HepG2 (cell line): Measurements from ENCODE around the gene CENPW. TPM values are rescaled to one million over a fixed set of nuclear protein-coding genes. Genes with fewer than 3 reads are reported as not detected.

Source experiments
- ADNP ChIP-seq: sonication (generic); formaldehyde crosslinking; IDR thresholded peaks from 2 replicates; pipeline ENCODE4 v1.4.0; 2020; ENCODE audit warnings: missing genetic modification reagents
- HNRNPK ChIP-seq: fragments of 200-400 bp; formaldehyde crosslinking; IDR thresholded peaks from 2 replicates; pipeline ENCODE4 v1.6.1; 2018; ENCODE audit warnings: low read length, low read depth, moderate library complexity, mild to moderate bottlenecking; ENCODE audit not compliant: poor library complexity, severe bottlenecking
- HNRNPLL ChIP-seq: fragments of 200-400 bp; formaldehyde crosslinking; IDR thresholded peaks from 2 replicates; pipeline ENCODE4 v1.6.1; 2017; ENCODE audit warnings: mild to moderate bottlenecking, low read depth, low read length; ENCODE audit not compliant: poor library complexity, severe bottlenecking
- NPAS2 ChIP-seq: sonication (generic); formaldehyde crosslinking; IDR thresholded peaks from 2 replicates; pipeline ENCODE4 v1.8.0; 2022; ENCODE audit warnings: mild to moderate bottlenecking, missing genetic modification reagents, borderline replicate concordance
- REL ChIP-seq: sonication (generic); formaldehyde crosslinking; conservative IDR thresholded peaks from 2 replicates; pipeline ENCODE4 v1.8.0; 2022; ENCODE audit warnings: mild to moderate bottlenecking, missing genetic modification reagents, moderate library complexity
- ZNF124 ChIP-seq: sonication (generic); formaldehyde crosslinking; IDR thresholded peaks from 2 replicates; pipeline ENCODE4 v1.4.0; 2020; ENCODE audit warnings: missing genetic modification reagents
- ZNF232 ChIP-seq: sonication (generic); formaldehyde crosslinking; IDR thresholded peaks from 2 replicates; pipeline ENCODE4 v1.4.0; 2020; ENCODE audit warnings: missing genetic modification reagents, borderline replicate concordance
- polyA plus RNA-seq, 8 experiments: library from polyadenylated mRNA; depleted of rRNA in 3 of 8; stranded (reverse) in 7 of 8; unstranded in 1 of 8; fragments of >200 nt; fragmentation: Illumina TruSeq in 4 of 8; extraction: Trizol in 4 of 8; gene quantifications; 2 replicates each; pipeline versions ENCODE4 v1.2.1 to v1.2.3, GENCODE V29; 2011 to 2016; ENCODE audit warnings: low read depth in 4 of 8, missing spikeins in 1 of 8, mixed read lengths in 1 of 8; ENCODE audit not compliant: insufficient read depth in 1 of 8
- total RNA-seq, 5 experiments: library from RNA; depleted of rRNA; stranded (reverse); fragments of >200 nt; fragmentation: Illumina TruSeq; extraction: Trizol; gene quantifications; 2 replicates each; pipeline ENCODE4 v1.2.3, GENCODE V29; 2016; ENCODE audit warnings: low read depth in 1 of 5
- TF ChIP-seq, protein P1 (sequence below): sonication (generic); formaldehyde crosslinking; IDR thresholded peaks from 2 replicates; pipeline ENCODE4 v1.4.0; 2020; ENCODE audit warnings: missing genetic modification reagents, borderline replicate concordance
- TF ChIP-seq, protein P2 (sequence below): sonication (generic); formaldehyde crosslinking; IDR thresholded peaks from 2 replicates; pipeline ENCODE4 v1.5.1; 2020; ENCODE audit warnings: mild to moderate bottlenecking, missing genetic modification reagents
- TF ChIP-seq, protein P3 (sequence below): fragments of 450-650 bp; IDR thresholded peaks from 2 replicates; pipeline ENCODE4 v1.6.1; 2016
- TF ChIP-seq, protein P4 (sequence below): IDR thresholded peaks from 2 replicates; pipeline ENCODE4 v1.6.1; 2016
- TF ChIP-seq, protein P5 (sequence below): sonication (generic); formaldehyde crosslinking; IDR thresholded peaks from 2 replicates; pipeline ENCODE4 v1.5.0; 2020; ENCODE audit warnings: mild to moderate bottlenecking, missing genetic modification reagents, moderate library complexity
- TF ChIP-seq, protein P6 (sequence below): IDR thresholded peaks from 2 replicates; pipeline ENCODE4 v1.6.1; 2012; ENCODE audit warnings: low read depth, low read length, improper control_type of control experiment

Gene CENPW
- total and polyA plus RNA-seq, 2 of the 13 experiments (the other 11 are each of a cell fraction or from before 2014, with no cell fraction given) = 8.6 to 94.7 TPM

DNA sequence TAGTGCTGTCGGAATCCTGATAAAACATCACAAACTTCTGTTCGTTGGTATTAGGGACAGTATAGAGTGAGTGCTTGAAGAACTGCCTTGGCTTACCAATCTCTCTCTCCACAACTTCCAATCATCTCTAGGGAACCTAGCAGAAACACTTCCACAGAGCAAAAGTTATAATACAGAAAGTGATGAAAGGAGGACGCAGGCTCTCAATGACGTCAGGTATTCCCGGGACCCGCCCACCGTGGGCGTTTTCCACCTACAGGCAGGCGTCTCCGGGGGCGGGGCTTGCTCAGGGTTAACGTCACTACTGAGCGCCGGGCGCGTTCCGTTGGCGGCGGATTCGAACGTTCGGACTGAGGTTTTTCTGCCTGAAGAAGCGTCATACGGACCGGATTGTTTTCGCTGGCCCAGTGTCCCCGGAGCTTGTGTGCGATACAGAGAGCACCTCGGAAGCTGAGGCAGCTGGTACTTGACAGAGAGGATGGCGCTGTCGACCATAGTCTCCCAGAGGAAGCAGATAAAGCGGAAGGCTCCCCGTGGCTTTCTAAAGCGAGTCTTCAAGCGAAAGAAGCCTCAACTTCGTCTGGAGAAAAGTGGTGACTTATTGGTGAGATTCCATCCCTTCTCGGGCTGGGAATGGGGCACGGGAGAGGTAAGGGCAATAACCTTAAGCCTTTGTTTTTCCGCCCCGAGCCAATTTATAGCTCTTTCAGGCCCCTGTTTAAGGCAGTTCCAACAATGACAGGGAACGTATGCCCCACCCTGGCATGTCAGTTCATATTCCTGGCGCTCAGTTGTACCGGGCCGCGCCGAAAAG lies at the start of gene CENPW (continued):
- TF ChIP-seq, protein P1, sequence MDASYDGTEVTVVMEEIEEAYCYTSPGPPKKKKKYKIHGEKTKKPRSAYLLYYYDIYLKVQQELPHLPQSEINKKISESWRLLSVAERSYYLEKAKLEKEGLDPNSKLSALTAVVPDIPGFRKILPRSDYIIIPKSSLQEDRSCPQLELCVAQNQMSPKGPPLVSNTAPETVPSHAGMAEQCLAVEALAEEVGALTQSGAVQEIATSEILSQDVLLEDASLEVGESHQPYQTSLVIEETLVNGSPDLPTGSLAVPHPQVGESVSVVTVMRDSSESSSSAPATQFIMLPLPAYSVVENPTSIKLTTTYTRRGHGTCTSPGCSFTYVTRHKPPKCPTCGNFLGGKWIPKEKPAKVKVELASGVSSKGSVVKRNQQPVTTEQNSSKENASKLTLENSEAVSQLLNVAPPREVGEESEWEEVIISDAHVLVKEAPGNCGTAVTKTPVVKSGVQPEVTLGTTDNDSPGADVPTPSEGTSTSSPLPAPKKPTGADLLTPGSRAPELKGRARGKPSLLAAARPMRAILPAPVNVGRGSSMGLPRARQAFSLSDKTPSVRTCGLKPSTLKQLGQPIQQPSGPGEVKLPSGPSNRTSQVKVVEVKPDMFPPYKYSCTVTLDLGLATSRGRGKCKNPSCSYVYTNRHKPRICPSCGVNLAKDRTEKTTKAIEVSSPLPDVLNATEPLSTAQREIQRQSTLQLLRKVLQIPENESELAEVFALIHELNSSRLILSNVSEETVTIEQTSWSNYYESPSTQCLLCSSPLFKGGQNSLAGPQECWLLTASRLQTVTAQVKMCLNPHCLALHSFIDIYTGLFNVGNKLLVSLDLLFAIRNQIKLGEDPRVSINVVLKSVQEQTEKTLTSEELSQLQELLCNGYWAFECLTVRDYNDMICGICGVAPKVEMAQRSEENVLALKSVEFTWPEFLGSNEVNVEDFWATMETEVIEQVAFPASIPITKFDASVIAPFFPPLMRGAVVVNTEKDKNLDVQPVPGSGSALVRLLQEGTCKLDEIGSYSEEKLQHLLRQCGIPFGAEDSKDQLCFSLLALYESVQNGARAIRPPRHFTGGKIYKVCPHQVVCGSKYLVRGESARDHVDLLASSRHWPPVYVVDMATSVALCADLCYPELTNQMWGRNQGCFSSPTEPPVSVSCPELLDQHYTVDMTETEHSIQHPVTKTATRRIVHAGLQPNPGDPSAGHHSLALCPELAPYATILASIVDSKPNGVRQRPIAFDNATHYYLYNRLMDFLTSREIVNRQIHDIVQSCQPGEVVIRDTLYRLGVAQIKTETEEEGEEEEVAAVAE = no peak
- no peak for TF ChIP-seq NPAS2 (CRISPR knock-in tag)
- no peak for TF ChIP-seq ADNP (CRISPR knock-in tag)
- TF ChIP-seq, protein P2, sequence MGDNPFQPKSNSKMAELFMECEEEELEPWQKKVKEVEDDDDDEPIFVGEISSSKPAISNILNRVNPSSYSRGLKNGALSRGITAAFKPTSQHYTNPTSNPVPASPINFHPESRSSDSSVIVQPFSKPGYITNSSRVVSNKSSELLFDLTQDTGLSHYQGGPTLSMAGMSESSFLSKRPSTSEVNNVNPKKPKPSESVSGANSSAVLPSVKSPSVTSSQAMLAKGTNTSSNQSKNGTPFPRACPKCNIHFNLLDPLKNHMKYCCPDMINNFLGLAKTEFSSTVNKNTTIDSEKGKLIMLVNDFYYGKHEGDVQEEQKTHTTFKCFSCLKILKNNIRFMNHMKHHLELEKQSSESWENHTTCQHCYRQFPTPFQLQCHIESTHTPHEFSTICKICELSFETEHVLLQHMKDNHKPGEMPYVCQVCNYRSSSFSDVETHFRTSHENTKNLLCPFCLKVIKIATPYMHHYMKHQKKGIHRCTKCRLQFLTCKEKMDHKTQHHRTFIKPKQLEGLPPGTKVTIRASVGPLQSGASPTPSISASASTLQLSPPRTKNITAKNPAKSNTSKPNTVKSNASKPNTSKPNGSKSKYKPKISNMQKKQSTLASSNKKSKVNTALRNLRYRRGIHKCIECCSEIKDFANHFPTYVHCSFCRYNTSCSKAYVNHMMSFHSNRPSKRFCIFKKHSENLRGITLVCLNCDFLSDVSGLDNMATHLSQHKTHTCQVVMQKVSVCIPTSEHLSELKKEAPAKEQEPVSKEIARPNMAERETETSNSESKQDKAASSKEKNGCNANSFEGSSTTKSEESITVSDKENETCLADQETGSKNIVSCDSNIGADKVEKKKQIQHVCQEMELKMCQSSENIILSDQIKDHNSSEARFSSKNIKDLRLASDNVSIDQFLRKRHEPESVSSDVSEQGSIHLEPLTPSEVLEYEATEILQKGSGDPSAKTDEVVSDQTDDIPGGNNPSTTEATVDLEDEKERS (CRISPR knock-in tag) = no peak
- TF ChIP-seq, protein P3, sequence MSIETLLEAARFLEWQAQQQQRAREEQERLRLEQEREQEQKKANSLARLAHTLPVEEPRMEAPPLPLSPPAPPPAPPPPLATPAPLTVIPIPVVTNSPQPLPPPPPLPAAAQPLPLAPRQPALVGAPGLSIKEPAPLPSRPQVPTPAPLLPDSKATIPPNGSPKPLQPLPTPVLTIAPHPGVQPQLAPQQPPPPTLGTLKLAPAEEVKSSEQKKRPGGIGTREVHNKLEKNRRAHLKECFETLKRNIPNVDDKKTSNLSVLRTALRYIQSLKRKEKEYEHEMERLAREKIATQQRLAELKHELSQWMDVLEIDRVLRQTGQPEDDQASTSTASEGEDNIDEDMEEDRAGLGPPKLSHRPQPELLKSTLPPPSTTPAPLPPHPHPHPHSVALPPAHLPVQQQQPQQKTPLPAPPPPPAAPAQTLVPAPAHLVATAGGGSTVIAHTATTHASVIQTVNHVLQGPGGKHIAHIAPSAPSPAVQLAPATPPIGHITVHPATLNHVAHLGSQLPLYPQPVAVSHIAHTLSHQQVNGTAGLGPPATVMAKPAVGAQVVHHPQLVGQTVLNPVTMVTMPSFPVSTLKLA = peak; percentile 52
- TF ChIP-seq REL (CRISPR knock-in tag) = no peak
- TF ChIP-seq ZNF124 = no peak; the same call in 1 of the 2 replicates
- TF ChIP-seq, protein P4, sequence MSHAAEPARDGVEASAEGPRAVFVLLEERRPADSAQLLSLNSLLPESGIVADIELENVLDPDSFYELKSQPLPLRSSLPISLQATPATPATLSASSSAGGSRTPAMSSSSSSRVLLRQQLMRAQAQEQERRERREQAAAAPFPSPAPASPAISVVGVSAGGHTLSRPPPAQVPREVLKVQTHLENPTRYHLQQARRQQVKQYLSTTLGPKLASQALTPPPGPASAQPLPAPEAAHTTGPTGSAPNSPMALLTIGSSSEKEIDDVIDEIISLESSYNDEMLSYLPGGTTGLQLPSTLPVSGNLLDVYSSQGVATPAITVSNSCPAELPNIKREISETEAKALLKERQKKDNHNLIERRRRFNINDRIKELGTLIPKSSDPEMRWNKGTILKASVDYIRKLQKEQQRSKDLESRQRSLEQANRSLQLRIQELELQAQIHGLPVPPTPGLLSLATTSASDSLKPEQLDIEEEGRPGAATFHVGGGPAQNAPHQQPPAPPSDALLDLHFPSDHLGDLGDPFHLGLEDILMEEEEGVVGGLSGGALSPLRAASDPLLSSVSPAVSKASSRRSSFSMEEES = no peak
- TF ChIP-seq ZNF232 (CRISPR knock-in tag) = no peak
- TF ChIP-seq, protein P5, sequence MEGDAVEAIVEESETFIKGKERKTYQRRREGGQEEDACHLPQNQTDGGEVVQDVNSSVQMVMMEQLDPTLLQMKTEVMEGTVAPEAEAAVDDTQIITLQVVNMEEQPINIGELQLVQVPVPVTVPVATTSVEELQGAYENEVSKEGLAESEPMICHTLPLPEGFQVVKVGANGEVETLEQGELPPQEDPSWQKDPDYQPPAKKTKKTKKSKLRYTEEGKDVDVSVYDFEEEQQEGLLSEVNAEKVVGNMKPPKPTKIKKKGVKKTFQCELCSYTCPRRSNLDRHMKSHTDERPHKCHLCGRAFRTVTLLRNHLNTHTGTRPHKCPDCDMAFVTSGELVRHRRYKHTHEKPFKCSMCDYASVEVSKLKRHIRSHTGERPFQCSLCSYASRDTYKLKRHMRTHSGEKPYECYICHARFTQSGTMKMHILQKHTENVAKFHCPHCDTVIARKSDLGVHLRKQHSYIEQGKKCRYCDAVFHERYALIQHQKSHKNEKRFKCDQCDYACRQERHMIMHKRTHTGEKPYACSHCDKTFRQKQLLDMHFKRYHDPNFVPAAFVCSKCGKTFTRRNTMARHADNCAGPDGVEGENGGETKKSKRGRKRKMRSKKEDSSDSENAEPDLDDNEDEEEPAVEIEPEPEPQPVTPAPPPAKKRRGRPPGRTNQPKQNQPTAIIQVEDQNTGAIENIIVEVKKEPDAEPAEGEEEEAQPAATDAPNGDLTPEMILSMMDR (CRISPR knock-in tag) = peak; percentile 30
- TF ChIP-seq, protein P6, sequence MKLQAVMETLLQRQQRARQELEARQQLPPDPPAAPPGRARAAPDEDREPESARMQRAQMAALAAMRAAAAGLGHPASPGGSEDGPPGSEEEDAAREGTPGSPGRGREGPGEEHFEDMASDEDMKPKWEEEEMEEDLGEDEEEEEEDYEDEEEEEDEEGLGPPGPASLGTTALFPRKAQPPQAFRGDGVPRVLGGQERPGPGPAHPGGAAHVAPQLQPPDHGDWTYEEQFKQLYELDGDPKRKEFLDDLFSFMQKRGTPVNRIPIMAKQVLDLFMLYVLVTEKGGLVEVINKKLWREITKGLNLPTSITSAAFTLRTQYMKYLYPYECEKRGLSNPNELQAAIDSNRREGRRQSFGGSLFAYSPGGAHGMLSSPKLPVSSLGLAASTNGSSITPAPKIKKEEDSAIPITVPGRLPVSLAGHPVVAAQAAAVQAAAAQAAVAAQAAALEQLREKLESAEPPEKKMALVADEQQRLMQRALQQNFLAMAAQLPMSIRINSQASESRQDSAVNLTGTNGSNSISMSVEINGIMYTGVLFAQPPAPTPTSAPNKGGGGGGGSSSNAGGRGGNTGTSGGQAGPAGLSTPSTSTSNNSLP = no peak
- peak; percentile 80 for TF ChIP-seq HNRNPLL
- no peak for TF ChIP-seq HNRNPK
